Measurements from ENCODE around the gene IL17RC.

The IL17RC gene

GRCh38 chr3:9932535-9932842 lies 15.6 kb downstream of the IL17RC start:
- Mint-ChIP-seq H3K27ac (peak overlapping the region in 1 of 3 experiments; percentile 27), H3K36me3 (ENCODE audit: low read depth) (peaks cover 20% of the 10 kb centered on the region), H3K9me3 (no peaks in the 10 kb centered on the region), H3K4me3 (peak overlapping the region; percentile 92 to 99 (median 94)), H3K27me3 (ENCODE audit: low read depth) (peaks cover 3% of the 10 kb centered on the region), H3K4me1 (peaks cover 12% of the 10 kb centered on the region)
- TF ChIP-seq CTCF (IDR thresholded peaks at IDR 0.05; ENCODE audit: unreplicated experiment in 3 of 3): no peak

GRCh38 chr3:9932843-9933560 lies 16.1 kb downstream of the IL17RC start:
- peaks cover 12% of the 10 kb centered on the region for H3K4me1 Mint-ChIP-seq
- H3K27me3 Mint-ChIP-seq (ENCODE audit: low read depth): peaks cover 3% of the 10 kb centered on the region
- peak overlapping the region in 2 of 3 experiments; percentile 85 to 96 for H3K27ac Mint-ChIP-seq
- H3K36me3 Mint-ChIP-seq (ENCODE audit: low read depth): peaks cover 20% of the 10 kb centered on the region
- no peaks in the 10 kb centered on the region for H3K9me3 Mint-ChIP-seq
- peak; percentile 58 to 68 (median 64) for TF ChIP-seq CTCF (IDR thresholded peaks at IDR 0.05; ENCODE audit: unreplicated experiment in 3 of 3)
- peak overlapping the region; percentile 92 to 99 (median 94) for H3K4me3 Mint-ChIP-seq

GRCh38 chr3:9933561-9934234 lies 16.8 kb downstream of the IL17RC start, which contains the start of gene CRELD1:
TSS of gene CRELD1 (plus strand) at chr3:9933834. CDS start at chr3:9934439, 605 bp downstream.
- Mint-ChIP-seq H3K27me3 (ENCODE audit: low read depth) (peaks cover 3% of the 10 kb centered on the region), H3K9me3 (no peaks in the 10 kb centered on the region), H3K36me3 (ENCODE audit: low read depth) (peaks cover 20% of the 10 kb centered on the region), H3K27ac (peak within 1 kb of the TSS; percentile 70 to 96 (median 85)), H3K4me1 (peaks cover 12% of the 10 kb centered on the region), H3K4me3 (peak within 1 kb of the TSS; percentile 92 to 99 (median 94))
- TF ChIP-seq CTCF (IDR thresholded peaks at IDR 0.05; ENCODE audit: unreplicated experiment in 3 of 3): no peak

GRCh38 chr3:9934235-9934621 lies 17.3 kb downstream of the IL17RC start:
- Mint-ChIP-seq H3K36me3 (ENCODE audit: low read depth) (peaks cover 20% of the 10 kb centered on the region), H3K27ac (peak overlapping the region; percentile 70 to 96 (median 85)), H3K9me3 (no peaks in the 10 kb centered on the region), H3K27me3 (ENCODE audit: low read depth) (peaks cover 3% of the 10 kb centered on the region), H3K4me3 (peak overlapping the region; percentile 92 to 99 (median 94)), H3K4me1 (peaks cover 12% of the 10 kb centered on the region)
- TF ChIP-seq CTCF (IDR thresholded peaks at IDR 0.05; ENCODE audit: unreplicated experiment in 3 of 3): peak; percentile 16 to 32 (median 18)

- H3K4me1 Mint-ChIP-seq: peaks cover 12% of the 10 kb centered on the region
- no peak overlapping the region for H3K27ac Mint-ChIP-seq
- H3K36me3 Mint-ChIP-seq (ENCODE audit: low read depth): peaks cover 20% of the 10 kb centered on the region
- no peak for TF ChIP-seq CTCF (IDR thresholded peaks at IDR 0.05; ENCODE audit: unreplicated experiment in 3 of 3)
- H3K27me3 Mint-ChIP-seq (ENCODE audit: low read depth): peaks cover 3% of the 10 kb centered on the region
- peak overlapping the region; percentile 92 to 99 (median 94) for H3K4me3 Mint-ChIP-seq
- no peaks in the 10 kb centered on the region for H3K9me3 Mint-ChIP-seq
Measured at GRCh38 chr3:9934993-9935392, 18.1 kb downstream of the IL17RC start.

Data from nephron (organoid).